DMS153 treated with DMSO at 0.1 percent for 48 hours (cell line): ENCODE results near the gene EBF3.

ENCODE experiments used
- DNase-seq: peaks from one replicate; lab custom pipeline; 2025; ENCODE audit not compliant: unreplicated experiment; lab: John Stamatoyannopoulos, UW

EBF3 gene

DNA sequence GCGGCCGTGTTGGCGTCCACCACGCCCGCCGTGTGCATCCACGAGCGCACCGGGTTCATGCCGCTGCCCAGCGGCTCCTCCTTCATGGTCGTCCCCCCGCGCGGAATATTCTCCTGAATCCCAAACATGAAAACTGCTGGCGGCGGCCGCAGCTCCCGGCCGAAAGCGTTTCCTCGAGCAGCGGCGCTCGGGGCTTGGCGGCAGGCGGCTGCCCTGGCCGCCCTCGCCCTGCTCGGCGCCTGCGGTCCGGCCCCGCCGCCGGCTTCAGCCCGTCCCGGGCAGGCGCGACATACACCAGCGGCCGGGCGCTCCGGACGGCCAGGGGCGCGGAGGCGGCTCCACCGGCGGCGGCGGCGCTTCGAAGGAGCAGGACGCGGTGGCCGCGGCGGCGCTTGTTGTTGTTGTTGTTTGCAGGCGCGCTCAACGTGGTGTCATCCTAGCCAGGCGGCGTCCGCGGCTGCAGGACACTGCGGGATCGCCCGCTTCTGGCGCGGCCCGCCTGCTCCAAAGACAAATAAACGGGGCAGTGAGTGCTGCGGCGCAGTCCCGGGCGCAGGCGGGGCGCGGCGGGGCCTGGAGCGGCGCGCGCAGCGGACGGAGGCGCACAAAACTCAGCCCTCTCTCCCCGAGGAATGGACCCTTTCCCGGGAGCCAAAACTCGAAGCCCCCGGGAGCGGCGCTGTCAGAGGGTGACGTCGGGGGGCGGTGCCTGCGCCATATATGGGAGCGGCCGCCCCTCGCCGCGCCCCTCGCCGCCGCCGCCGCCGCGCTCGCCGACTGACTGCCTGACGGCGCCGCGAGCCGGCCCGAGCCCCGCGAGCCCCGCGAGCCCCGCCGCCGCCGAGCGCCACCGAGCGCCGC is at the start of gene EBF3:
Gene EBF3 (minus strand): TSS at position 634 of the 861 bp plus-strand sequence. CDS start 506 bp downstream, at position 128.
- peak; percentile 74 for DNase-seq

DNA sequence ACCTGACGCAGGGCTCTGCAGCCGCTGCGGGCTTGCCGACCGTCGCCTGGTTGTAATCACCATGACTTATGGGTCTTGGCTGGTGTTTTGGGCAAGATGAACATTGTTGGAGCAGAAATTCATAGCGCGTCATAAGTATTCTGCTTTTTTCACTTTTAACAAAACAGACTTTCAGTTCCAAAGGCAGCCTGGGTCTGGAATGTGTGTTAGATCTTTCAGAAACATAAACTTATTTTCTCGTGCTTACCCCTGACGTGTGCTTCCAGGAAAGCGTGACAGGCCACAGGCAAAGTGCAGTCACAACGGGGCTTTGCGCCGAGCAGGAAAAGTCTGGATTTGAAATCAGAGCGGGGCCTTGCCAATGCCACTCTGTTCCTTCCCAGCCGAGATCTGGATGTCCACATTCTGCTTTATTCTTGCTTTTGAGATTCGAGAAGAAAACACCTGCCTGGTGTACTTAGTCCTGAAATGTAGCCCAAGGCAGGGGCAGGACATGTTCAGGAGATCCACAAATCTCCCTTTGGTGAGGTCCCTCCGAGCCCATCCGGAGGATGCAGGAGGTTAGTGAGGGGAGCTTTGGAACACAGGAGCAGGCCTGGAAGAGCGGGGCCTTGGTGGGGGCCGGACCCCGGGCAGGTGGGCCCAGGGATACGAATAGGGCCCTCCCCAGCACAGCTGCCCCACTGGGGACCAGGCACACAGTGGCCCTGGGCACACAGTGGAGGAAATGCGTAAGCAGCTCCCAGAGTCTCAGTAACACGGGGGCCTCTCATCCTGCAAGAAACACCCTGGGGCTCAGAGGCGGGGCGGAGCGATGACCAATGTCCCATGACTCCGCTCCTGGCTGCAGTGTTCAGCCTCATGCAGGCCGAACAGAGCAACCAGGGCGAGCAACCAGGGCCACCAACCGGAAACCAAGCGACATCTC is 49.5 kb upstream of the EBF3 start:
- no peak for DNase-seq

- no peak for DNase-seq
These were observed 48.1 kb upstream of the EBF3 start for GRCh38 chr10:130012129-130012528.

GRCh38 chr10:130010653-130011052 is 46.6 kb upstream of the EBF3 start:
- no peak for DNase-seq

GRCh38 chr10:130009228-130009627 is 45.2 kb upstream of the EBF3 start:
- DNase-seq, result no peak

- no peak for DNase-seq
These were observed 39.9 kb upstream of the EBF3 start for GRCh38 chr10:130003787-130004613.

DNA sequence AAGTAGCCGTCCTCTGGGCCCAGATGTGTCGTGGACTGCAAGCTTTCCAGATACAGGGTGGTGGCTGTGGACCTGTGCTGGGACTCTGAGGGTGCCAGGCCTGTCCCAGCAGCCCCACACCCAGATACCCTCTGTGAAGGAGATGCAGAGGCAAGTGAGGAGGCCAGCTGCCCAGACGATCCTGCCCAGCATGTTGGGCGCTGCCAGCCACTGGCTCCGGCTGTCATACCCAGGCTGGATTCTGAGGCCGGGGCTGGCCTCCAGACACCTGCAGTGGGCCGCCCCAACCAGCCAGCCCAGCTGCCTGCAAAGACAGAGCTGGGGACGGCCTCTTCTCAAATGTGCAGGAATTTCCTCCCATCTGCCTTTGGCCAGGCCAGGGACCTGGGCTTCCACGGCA is 39.1 kb upstream of the EBF3 start:
- no peak for DNase-seq

- no peak for DNase-seq
These were observed 38.5 kb upstream of the EBF3 start for GRCh38 chr10:130002606-130003005.

DNA sequence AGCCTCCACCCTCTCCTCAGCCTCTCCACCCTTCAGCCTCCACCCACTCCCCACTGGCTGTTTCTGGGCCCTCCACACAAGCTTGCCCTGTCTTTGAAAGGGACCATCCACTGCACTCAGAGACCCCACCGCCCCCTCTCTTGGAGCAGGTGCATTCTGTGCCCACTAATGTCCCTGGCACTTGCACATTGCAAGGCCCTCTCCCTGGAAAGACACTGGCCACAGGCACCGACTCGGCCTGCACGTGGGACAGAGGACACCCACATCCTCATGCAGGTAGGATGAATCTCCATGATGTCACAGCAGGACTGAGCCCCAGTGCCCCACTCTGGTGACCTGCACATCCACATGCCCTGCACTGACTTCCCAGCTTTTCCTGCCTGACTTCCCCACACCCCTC is 36.8 kb upstream of the EBF3 start:
- DNase-seq, result no peak

DNA sequence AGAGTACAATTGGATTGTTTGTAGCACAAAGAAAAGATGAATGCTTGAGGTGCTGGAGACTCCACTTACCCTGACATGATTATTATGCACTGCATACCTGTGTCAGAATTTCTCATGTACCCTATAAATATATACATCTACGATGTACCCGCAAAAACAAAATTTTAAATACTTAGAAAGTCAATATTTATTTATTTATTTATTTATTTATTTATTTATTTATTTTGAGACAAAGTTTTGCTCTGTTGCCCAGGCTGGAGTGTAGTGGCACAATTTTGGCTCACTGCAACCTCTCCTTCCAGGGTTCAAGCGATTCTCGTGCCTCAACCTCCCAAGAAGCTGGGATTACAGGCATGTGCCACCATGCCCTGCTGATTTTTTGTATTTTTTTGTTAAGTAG is 35.1 kb upstream of the EBF3 start:
- no peak for DNase-seq

- DNase-seq, result no peak
These were observed 29.5 kb upstream of the EBF3 start for GRCh38 chr10:129993621-129994020.

- DNase-seq, result no peak
These were observed 28.3 kb upstream of the EBF3 start for GRCh38 chr10:129992356-129992755.

DNA sequence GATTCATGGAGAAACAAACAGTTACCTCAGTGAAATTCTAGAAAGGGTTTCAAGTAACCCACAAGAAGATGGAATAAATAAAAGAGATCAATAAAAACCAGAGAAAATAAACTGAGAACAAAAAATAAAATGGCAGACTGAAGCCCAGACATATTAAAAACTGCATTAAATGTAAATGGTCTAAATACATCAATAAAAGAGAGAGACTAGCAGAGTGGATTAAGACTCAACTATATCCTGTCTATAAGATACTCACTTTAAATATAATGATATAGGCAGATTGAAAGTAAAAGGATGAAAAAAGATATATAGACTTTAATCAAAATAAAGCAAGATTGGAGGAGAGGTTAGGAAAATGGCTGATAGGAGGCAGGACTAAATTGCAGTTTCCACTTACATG is 18.8 kb upstream of the EBF3 start:
- DNase-seq, result no peak

- no peak for DNase-seq
These were observed 14.9 kb upstream of the EBF3 start for GRCh38 chr10:129978980-129979379.

GRCh38 chr10:129978322-129978721 is 14.2 kb upstream of the EBF3 start:
- no peak for DNase-seq

- DNase-seq, result no peak
These were observed 13.7 kb upstream of the EBF3 start for GRCh38 chr10:129977794-129978193.

GRCh38 chr10:129973674-129974059 is 9.6 kb upstream of the EBF3 start:
- no peak for DNase-seq

DNA sequence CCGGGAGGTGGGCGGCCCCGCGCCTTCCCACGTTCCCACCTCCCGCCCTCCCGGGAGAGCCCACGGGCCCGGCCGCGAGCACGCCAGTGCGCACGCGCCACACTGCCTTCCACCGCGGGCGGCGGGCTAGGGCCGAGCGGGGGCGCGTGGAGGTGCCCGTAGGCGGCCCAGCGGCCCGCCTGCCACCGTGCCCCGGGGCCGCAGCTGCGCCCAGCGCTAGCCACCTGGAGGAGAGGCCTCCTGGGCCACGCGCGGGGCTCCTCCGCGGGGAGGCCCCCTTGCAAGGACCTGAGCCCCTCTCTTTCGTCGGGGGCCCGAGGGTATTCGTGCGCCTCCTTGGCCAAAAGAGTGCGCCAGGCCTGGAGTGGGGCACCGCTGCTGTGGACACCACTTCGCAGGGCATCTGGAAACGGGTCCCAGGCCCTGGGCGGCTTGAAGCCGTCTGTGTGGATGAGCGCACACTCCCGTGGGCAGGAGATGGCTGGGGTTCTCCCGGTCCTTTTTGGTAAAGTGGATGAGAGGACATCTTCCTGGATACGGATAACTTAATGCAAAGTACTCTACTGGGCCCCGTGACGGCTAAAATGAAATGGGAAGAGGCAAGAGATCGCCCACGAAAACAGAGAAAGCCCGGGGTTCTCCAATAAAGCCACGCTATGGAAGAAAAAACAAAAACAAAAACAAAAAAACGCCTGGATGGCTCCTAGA is 9.0 kb upstream of the EBF3 start:
- no peak for DNase-seq

DNA sequence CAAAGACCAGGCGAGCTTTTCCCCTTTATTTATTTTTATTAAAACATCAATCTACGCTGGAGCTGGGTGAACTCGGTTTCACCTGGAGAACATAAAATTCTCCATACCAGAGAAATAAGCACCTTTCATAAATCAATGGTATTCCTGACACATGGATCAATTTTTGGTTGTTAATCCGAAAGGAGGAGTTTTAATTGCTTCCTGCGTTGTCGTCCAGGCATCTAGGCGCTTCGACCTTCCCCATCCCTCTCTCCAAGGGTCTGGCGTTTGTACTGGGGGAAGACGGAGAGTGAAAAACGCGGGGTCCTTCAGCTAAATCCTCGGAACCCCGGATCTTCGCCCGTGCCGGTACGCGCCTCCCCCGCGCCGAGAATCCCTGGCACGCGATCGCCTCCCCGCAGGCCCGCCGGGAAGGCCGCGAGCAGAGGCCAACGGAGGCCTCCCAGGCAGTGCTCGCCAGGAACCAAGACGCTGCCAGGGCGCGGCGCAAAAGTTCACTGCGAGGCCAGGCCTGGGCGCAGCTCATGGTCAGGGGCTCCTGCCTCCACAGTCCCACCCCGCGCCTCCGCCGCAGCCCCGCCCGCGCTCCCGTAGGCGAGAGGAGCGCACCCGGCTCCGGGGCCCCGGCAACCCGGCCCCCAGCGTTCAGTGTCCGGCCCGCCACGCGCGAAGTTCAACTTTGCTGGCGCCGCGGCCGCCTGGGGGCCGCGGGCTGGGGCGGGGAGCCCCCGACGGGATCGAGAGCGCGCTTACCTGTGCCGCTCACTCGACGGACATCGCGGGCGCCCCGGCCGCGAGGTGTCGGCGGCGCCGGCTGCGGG is 8.3 kb upstream of the EBF3 start:
- no peak for DNase-seq
